ENCODE measurements around the gene SLC6A7.

SLC6A7 gene

GRCh38 chr5:150213530-150213929 is 23.7 kb downstream of the SLC6A7 start:
- DNase-seq: no peak
- Histone ChIP-seq H3K4me3 (ENCODE audit: low read depth, low read length) (no peak overlapping the region), H3K27ac (no peak overlapping the region), H3K36me3 (no peaks in the 10 kb centered on the region), H3K9me3 (ENCODE audit: severe bottlenecking) (no peaks in the 10 kb centered on the region), H3K27me3 (ENCODE audit: insufficient read depth, low read depth, severe bottlenecking) (no peaks in the 10 kb centered on the region)
- TF ChIP-seq CTCF (IDR thresholded peaks at IDR 0.05; ENCODE audit: low read depth, low read length): no peak

DNA sequence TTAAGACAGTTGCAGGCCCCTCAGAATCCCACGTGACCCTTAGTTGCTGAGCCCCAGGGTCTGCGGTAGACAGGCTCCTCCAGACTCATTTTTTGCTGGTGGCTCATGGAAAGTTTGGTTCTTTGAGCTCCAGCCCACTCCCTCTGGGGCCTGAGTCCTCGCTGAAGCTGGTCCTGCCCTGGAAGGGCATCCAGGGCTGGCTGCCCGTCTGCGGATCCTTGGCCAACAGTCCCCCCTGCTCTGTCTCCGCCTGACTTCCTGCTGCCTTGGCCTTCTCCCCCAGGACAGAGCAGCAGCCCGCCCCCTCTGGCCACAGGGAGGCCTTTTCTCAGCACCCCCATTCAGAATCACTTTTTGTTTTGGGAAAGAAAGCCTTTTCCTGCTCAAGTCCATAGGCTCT is 24.4 kb downstream of the SLC6A7 start:
- Histone ChIP-seq H3K27ac (no peak overlapping the region), H3K36me3 (no peaks in the 10 kb centered on the region), H3K9me3 (ENCODE audit: severe bottlenecking) (no peaks in the 10 kb centered on the region), H3K4me3 (ENCODE audit: low read depth, low read length) (no peak overlapping the region), H3K27me3 (ENCODE audit: insufficient read depth, low read depth, severe bottlenecking) (no peaks in the 10 kb centered on the region)
- no peak for TF ChIP-seq CTCF (IDR thresholded peaks at IDR 0.05; ENCODE audit: low read depth, low read length)
- no peak for DNase-seq

DNA sequence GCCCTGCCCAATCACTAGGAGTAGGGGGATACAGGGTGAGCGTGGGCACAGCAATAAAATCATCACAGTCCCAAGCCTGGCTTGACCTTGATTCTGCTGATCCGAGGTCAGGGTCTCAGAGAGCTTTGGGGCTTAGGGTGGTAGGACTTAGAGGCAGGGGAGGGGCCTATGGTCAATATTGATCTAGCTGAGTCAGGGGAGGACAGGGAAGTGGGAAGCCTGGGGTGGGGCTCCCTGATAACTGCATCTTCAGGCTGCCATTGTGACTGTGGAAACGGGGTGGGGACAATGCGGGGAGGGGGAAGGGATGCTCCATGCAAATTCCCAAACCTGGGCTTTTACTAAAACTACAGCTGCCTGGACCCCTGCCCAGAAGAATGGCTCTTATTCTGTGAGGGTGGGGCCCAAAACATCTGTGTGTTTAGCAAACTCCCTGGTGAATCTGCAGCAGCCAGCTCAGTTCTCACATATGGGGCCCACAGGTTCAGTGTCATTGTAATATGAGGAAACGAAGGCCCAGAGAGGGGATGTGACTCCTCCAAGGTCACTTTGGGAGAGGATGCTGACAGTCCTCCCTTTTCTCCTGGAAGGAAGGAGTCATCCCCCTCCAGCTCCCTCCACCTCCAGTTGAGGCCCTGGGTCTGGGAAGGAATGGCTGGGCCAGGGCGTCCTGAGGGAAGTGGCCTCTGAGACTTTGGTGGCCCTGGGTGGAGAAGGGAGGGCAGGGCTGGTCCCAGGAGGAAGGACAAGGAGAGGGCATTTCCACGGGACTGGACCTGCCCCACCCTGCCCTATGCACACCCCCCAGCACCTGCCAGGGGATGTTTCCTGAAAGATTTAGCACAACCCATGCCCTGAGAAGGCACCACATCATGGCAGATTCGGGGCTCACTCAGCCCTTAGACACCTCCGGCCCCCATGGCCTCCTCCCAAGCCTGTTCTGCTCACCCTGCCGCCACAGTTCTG is 26.4 kb downstream of the SLC6A7 start:
- no peaks in the 10 kb centered on the region for H3K27me3 ChIP-seq (ENCODE audit: insufficient read depth, low read depth, severe bottlenecking)
- no peak for TF ChIP-seq CTCF (IDR thresholded peaks at IDR 0.05; ENCODE audit: low read depth, low read length)
- no peak overlapping the region for H3K4me3 ChIP-seq (ENCODE audit: low read depth, low read length)

DNA sequence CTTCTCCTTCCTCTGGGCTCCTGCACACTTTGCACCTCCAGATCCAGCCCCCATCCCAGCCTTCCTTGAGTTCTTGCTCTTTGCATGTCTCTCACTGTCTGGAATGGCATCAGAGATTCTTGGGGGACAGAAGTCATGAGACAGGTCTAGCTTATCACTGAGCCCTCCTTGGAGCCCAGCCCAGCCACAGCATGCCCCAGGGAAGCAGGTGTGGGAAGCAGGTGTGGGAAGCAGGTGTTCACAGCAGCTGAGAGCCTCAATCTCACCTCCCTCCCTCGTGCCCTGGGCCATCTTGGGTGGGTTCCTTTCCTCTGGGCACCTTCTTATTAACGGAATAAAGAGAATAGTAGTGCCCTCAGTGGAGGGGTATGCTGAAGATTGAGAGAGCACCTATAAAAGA is 27.2 kb downstream of the SLC6A7 start:
- Histone ChIP-seq H3K27ac (no peak overlapping the region), H3K9me3 (ENCODE audit: severe bottlenecking) (no peaks in the 10 kb centered on the region), H3K27me3 (ENCODE audit: insufficient read depth, low read depth, severe bottlenecking) (no peaks in the 10 kb centered on the region), H3K4me3 (ENCODE audit: low read depth, low read length) (no peak overlapping the region), H3K36me3 (no peaks in the 10 kb centered on the region)
- no peak for TF ChIP-seq CTCF (IDR thresholded peaks at IDR 0.05; ENCODE audit: low read depth, low read length)
- no peak for DNase-seq

More for the DNA sequence above, 26.4 kb downstream of the SLC6A7 start:
- Histone ChIP-seq H3K36me3 (no peaks in the 10 kb centered on the region), H3K9me3 (ENCODE audit: severe bottlenecking) (no peaks in the 10 kb centered on the region), H3K27ac (no peak overlapping the region)
- peak; percentile 56 for DNase-seq

DNA sequence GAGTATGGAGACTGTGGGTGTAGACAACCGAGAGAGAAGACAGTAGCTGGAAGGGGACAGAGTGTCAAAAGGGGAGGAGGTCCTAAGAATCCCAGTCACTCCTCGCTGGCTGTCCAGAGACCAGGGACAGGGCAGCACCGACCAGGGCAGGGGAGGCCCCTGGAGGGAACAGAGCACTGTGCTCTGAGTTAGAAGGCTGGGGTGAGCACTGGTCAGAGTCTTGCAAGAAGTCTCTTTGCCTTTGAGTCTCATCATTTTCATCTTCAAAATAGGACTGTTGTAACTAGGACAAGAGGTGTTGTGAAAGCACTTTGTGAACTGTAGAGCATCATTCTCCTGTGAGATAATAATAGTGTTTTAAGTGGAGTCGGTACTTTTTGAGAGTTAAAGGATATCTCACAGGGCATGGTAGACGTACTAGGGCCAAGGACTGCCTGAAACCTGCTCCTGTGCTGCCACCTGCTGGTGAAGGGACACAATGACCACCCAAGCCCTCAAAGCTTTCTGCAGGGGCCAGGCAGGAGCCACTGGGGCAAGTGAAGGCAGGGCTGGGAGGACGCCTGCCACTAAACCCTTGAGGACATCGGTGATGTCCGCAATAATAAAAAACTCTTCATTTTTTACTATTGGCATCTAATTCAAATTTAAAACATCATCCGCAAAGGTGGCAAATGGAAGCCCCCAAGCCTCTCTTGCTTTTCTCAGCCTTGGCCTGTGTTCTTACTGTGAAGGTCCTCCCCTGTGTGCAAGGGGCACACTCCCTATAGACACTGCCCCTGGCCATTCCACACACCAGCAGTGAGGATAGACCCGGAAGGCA is 28.2 kb downstream of the SLC6A7 start:
- Histone ChIP-seq H3K4me3 (ENCODE audit: low read depth, low read length) (no peak overlapping the region), H3K27ac (no peak overlapping the region), H3K36me3 (no peaks in the 10 kb centered on the region), H3K9me3 (ENCODE audit: severe bottlenecking) (no peaks in the 10 kb centered on the region), H3K27me3 (ENCODE audit: insufficient read depth, low read depth, severe bottlenecking) (no peaks in the 10 kb centered on the region)
- peak; percentile 89 for TF ChIP-seq CTCF (IDR thresholded peaks at IDR 0.05; ENCODE audit: low read depth, low read length)
- DNase-seq: peak; percentile 80

Data from WERI-Rb-1 (cell line).